ENCODE results near the gene KHK. TPM values are rescaled to one million over a fixed set of nuclear protein-coding genes. Genes with fewer than 3 reads are reported as not detected.
"Not testable (repeated sequence)": the region's sequence is repeated elsewhere in the genome, so short reads cannot be mapped to it uniquely, and the experiment has no call there.

KHK gene
- total RNA-seq, 1 experiment from 2014 or later = 5.7 TPM

- no peak for DNase-seq (ENCODE audit: low read depth)
These were observed 27.3 kb upstream of the KHK start for GRCh38 chr2:27059141-27059820.

- DNase-seq (ENCODE audit: low read depth) = no peak
These were observed 26.2 kb upstream of the KHK start for GRCh38 chr2:27060323-27060722.

- no peak for DNase-seq (ENCODE audit: low read depth)
These were observed 21.4 kb upstream of the KHK start for GRCh38 chr2:27065128-27065527.

GRCh38 chr2:27067385-27067784 lies 19.2 kb upstream of the KHK start:
- DNase-seq (ENCODE audit: low read depth) = no peak

GRCh38 chr2:27069436-27069835 lies 17.1 kb upstream of the KHK start:
- DNase-seq (ENCODE audit: low read depth) = no peak

GRCh38 chr2:27069961-27070618 lies 16.5 kb upstream of the KHK start:
- DNase-seq (ENCODE audit: low read depth) = no peak

GRCh38 chr2:27070653-27071276 lies 15.8 kb upstream of the KHK start:
- no peak for DNase-seq (ENCODE audit: low read depth)

GRCh38 chr2:27071277-27071989 lies 15.1 kb upstream of the KHK start, which contains the start of gene OST4:
OST4 (minus strand) TSS chr2:27071654.
- peak; percentile 88 for DNase-seq (ENCODE audit: low read depth)

- peak; percentile 11 for DNase-seq (ENCODE audit: low read depth)
These were observed 14.4 kb upstream of the KHK start for GRCh38 chr2:27071990-27072830.

- no peak for DNase-seq (ENCODE audit: low read depth)
These were observed 13.7 kb upstream of the KHK start for GRCh38 chr2:27072920-27073319.

- no peak for DNase-seq (ENCODE audit: low read depth)
These were observed 12.8 kb upstream of the KHK start for GRCh38 chr2:27073782-27074181.

GRCh38 chr2:27074738-27075565 lies 11.6 kb upstream of the KHK start:
- DNase-seq (ENCODE audit: low read depth) = no peak

- not testable (repeated sequence) for DNase-seq (ENCODE audit: low read depth)
These were observed 11.1 kb upstream of the KHK start for GRCh38 chr2:27075566-27075871.

- DNase-seq (ENCODE audit: low read depth) = no peak
These were observed 10.2 kb upstream of the KHK start for GRCh38 chr2:27076323-27076722.

GRCh38 chr2:27077231-27077630 lies 9.3 kb upstream of the KHK start:
- no peak for DNase-seq (ENCODE audit: low read depth)

- DNase-seq (ENCODE audit: low read depth) = no peak
These were observed 8.0 kb upstream of the KHK start, which contains the start of gene EMILIN1 for GRCh38 chr2:27078267-27079194. EMILIN1 (plus strand) TSS chr2:27078615; CDS start chr2:27079066, 451 bp downstream.

- no peak for DNase-seq (ENCODE audit: low read depth)
These were observed 7.1 kb upstream of the KHK start for GRCh38 chr2:27079233-27080139.

- DNase-seq (ENCODE audit: low read depth) = no peak
These were observed 6.5 kb upstream of the KHK start for GRCh38 chr2:27080140-27080469.

All from HT1080 (cell line).